IMR-90 (cell line): Measurements from ENCODE around the gene IP6K3. TPM values are rescaled to one million over a fixed set of nuclear protein-coding genes. Genes with fewer than 3 reads are reported as not detected.
A peak's percentile ranks its signal among the peaks of the same experiment; 100 is the strongest.

ENCODE experiments used
- ATAC-seq: fragments of 200-7000 bp; cut with Tn5 transposase; 2 replicates; pipeline ENCODE4 v1.9.1; 2020; ENCODE audit warnings: low read depth, mild to moderate bottlenecking, moderate library complexity
- BruUV-seq: library from RNA; stranded (reverse); fragments of 400-500 nt; replicated peaks from 2 replicates; lab custom pipeline; 2021; lab: Mats Ljungman, UMichigan
- CTCF ChIA-PET: fragments of 300-600 bp; formaldehyde crosslinking; extraction: SDS; loops from one replicate; lab custom pipeline; 2021; ENCODE audit warnings: antibody characterized with exemption; lab: Yijun Ruan, JAX
- POLR2A ChIA-PET: fragments of 300-600 bp; sonication (Branson Sonifier 250); formaldehyde crosslinking; loops from one replicate; lab custom pipeline; 2022; ENCODE audit warnings: antibody characterized with exemption; ENCODE audit not compliant: unreplicated experiment; lab: Charles Lee
- DNase-seq: peaks from one replicate; pipeline ENCODE4 v3.0.0; 2013
- H2AFZ ChIP-seq: replicated peaks from 2 replicates; pipeline ENCODE3; 2013; ENCODE audit warnings: low read length, mild to moderate bottlenecking; ENCODE audit not compliant: poor library complexity
- H2AK5ac ChIP-seq: 2 replicates; pipeline ENCODE4 v1.6.1; 2013; ENCODE audit warnings: low read depth, low read length, inconsistent platforms
- H2AK9ac ChIP-seq: replicated peaks from 2 replicates; pipeline ENCODE3; 2013; ENCODE audit warnings: mild to moderate bottlenecking, low read depth, low read length, moderate library complexity; ENCODE audit not compliant: poor library complexity
- H2BK120ac ChIP-seq: 2 replicates; pipeline ENCODE4 v1.6.1; 2013; ENCODE audit warnings: low read depth, low read length, inconsistent platforms
- H2BK15ac ChIP-seq: 3 replicates; pipeline ENCODE4 v1.6.1; 2013; ENCODE audit warnings: low read depth, low read length, inconsistent platforms
- H2BK20ac ChIP-seq: 2 replicates; pipeline ENCODE4 v1.6.1; 2013; ENCODE audit warnings: low read depth, mild to moderate bottlenecking, inconsistent platforms, low read length, moderate library complexity
- H2BK5ac ChIP-seq: 2 replicates; pipeline ENCODE4 v1.6.1; 2013; ENCODE audit warnings: mild to moderate bottlenecking, low read depth, low read length, inconsistent platforms; ENCODE audit not compliant: poor library complexity, severe bottlenecking
- H3K14ac ChIP-seq: replicated peaks from 2 replicates; pipeline ENCODE4 v1.6.1; 2013; ENCODE audit warnings: low read depth, low read length, inconsistent platforms
- H3K18ac ChIP-seq: 2 replicates; pipeline ENCODE4 v1.6.1; 2013; ENCODE audit warnings: low read depth, low read length, control low read depth
- H3K23ac ChIP-seq: 2 replicates; pipeline ENCODE4 v1.6.1; 2013; ENCODE audit warnings: low read depth, low read length, inconsistent platforms
- H3K27ac ChIP-seq: 2 replicates; pipeline ENCODE4 v1.5.1; 2013; ENCODE audit warnings: mild to moderate bottlenecking, control low read depth, low read length; ENCODE audit not compliant: insufficient read depth
- H3K27me3 ChIP-seq: 2 replicates; pipeline ENCODE4 v1.6.1; 2013; ENCODE audit warnings: low read length; ENCODE audit not compliant: control insufficient read depth, insufficient read depth
- H3K36me3 ChIP-seq: 2 replicates; pipeline ENCODE4 v1.6.1; 2013; ENCODE audit warnings: low read length, mixed read lengths; ENCODE audit not compliant: control insufficient read depth, insufficient read depth
- H3K4ac ChIP-seq: 2 replicates; pipeline ENCODE4 v1.6.1; 2013; ENCODE audit warnings: low read depth, low read length, inconsistent platforms
- H3K4me1 ChIP-seq: 2 replicates; pipeline ENCODE4 v1.6.1; 2013; ENCODE audit warnings: low read length, mixed read lengths; ENCODE audit not compliant: control insufficient read depth, insufficient read depth
- H3K4me2 ChIP-seq: 2 replicates; pipeline ENCODE4 v1.6.1; 2013; ENCODE audit warnings: low read depth, mild to moderate bottlenecking, control low read depth, low read length, moderate library complexity
- H3K4me3 ChIP-seq: 2 replicates; pipeline ENCODE4 v1.5.1; 2013; ENCODE audit warnings: low read depth, mild to moderate bottlenecking, control low read depth, low read length, moderate library complexity; ENCODE audit not compliant: insufficient read depth
- H3K56ac ChIP-seq: 2 replicates; pipeline ENCODE4 v1.6.1; 2013; ENCODE audit warnings: low read length, inconsistent platforms; ENCODE audit not compliant: insufficient read depth; ENCODE audit errors: extremely low read depth
- H3K79me1 ChIP-seq, 2 experiments: 2 replicates each; pipeline ENCODE4 v1.6.1; 2013; ENCODE audit warnings: low read length in 2 of 2, inconsistent platforms in 1 of 2, low read depth in 1 of 2
- H3K9ac ChIP-seq: 2 replicates; pipeline ENCODE4 v1.6.1; 2013; ENCODE audit warnings: low read depth, low read length, control low read depth
- H3K9me1 ChIP-seq: 2 replicates; pipeline ENCODE4 v1.6.1; 2013; ENCODE audit warnings: low read length, inconsistent platforms; ENCODE audit not compliant: insufficient read depth
- H3K9me3 ChIP-seq: 2 replicates; pipeline ENCODE4 v1.6.1; 2013; ENCODE audit warnings: low read length; ENCODE audit not compliant: control insufficient read depth, insufficient read depth
- H4K20me1 ChIP-seq: 2 replicates; pipeline ENCODE4 v1.6.1; 2013; ENCODE audit warnings: low read length, inconsistent platforms; ENCODE audit not compliant: insufficient read depth
- H4K5ac ChIP-seq: 2 replicates; pipeline ENCODE4 v1.6.1; 2013; ENCODE audit warnings: mild to moderate bottlenecking, low read depth, low read length, control low read depth
- H4K8ac ChIP-seq, 2 experiments: 2 replicates each; pipeline ENCODE4 v1.6.1; 2013; ENCODE audit warnings: low read depth in 2 of 2, low read length in 2 of 2, control low read depth in 1 of 2, inconsistent platforms in 1 of 2
- H4K91ac ChIP-seq: 2 replicates; pipeline ENCODE4 v1.6.1; 2013; ENCODE audit warnings: low read depth, low read length, inconsistent platforms; ENCODE audit not compliant: insufficient read depth
- BHLHE40 ChIP-seq: fragments of 150-350 bp; IDR thresholded peaks from 2 replicates; pipeline ENCODE4 v1.6.1; 2016; ENCODE audit warnings: mild to moderate bottlenecking, low read depth, low read length
- CHD1 ChIP-seq: IDR thresholded peaks from 2 replicates; pipeline ENCODE4 v1.6.1; 2012; ENCODE audit warnings: low read depth, low read length, improper control_type of control experiment
- MXI1 ChIP-seq: IDR thresholded peaks from 2 replicates; pipeline ENCODE4 v1.6.1; 2012; ENCODE audit warnings: low read depth, mild to moderate bottlenecking, low read length, moderate library complexity, borderline replicate concordance
- POLR2A ChIP-seq: IDR thresholded peaks from 2 replicates; pipeline ENCODE4 v1.6.1; 2012; ENCODE audit warnings: mild to moderate bottlenecking, low read depth, low read length
- RAD21 ChIP-seq: IDR thresholded peaks from 2 replicates; pipeline ENCODE4 v1.6.1; 2012; ENCODE audit warnings: low read length, improper control_type of control experiment
- RCOR1 ChIP-seq: IDR thresholded peaks from 2 replicates; pipeline ENCODE4 v1.6.1; 2012; ENCODE audit warnings: mild to moderate bottlenecking, low read length, improper control_type of control experiment; ENCODE audit not compliant: insufficient replicate concordance
- SMC3 ChIP-seq: fragments of 150-350 bp; IDR thresholded peaks from 2 replicates; pipeline ENCODE4 v1.6.1; 2016; ENCODE audit warnings: low read depth, mild to moderate bottlenecking, antibody characterized with exemption, low read length, moderate library complexity
- WGBS, 2 experiments: methylation state at CpG; one replicate each; pipeline versions ENCODE4 v1.1.5 to v1.1.7; 2013; ENCODE audit warnings: missing lambda C conversion rate in 2 of 2; ENCODE audit not compliant: insufficient read length in 1 of 2; ENCODE audit errors: extremely low coverage in 2 of 2; 5-methylcytosine and 5-hydroxymethylcytosine counted together
- dilution Hi-C: fragments of 300-500 bp; cut with HindIII; formaldehyde crosslinking; loops from one replicate; pipeline ENCODE4 v1.14.3; 2018; ENCODE audit warnings: low sequenced_read_pairs; ENCODE audit not compliant: unreplicated experiment
- in situ Hi-C: fragments of 300-500 bp; cut with MboI; formaldehyde crosslinking; loops from 3 replicates; pipeline ENCODE4 v1.14.3; 2019; ENCODE audit warnings: low sequenced_read_pairs, inconsistent platforms, mixed read lengths
- intact Hi-C: fragments of 100-400 bp; cut with micrococcal nuclease; formaldehyde crosslinking; loops from 2 replicates; pipeline ENCODE4 v1.10.0; 2022
- polyA plus RNA-seq, 3 experiments: library from polyadenylated mRNA; depleted of rRNA; stranded (reverse); fragments of >200 nt; gene quantifications; 2 replicates each; pipeline ENCODE4 v1.2.3, GENCODE V29; 2012; ENCODE audit warnings: low replicate concordance in 1 of 3
- total RNA-seq: library from RNA; depleted of rRNA; stranded (reverse); fragments of >200 nt; gene quantifications from 2 replicates; pipeline ENCODE4 v1.2.3, GENCODE V29; 2012
- TF ChIP-seq, protein P1 (sequence below): fragments of 150-350 bp; IDR thresholded peaks from 2 replicates; pipeline ENCODE4 v1.6.1; 2017; ENCODE audit warnings: mild to moderate bottlenecking, antibody characterized with exemption, low read length, low read depth
- TF ChIP-seq, protein P2 (sequence below): fragments of 150-350 bp; IDR thresholded peaks from 2 replicates; pipeline ENCODE4 v1.6.1; 2016; ENCODE audit warnings: low read depth, mild to moderate bottlenecking, low read length, moderate library complexity, borderline replicate concordance

The IP6K3 gene
- total and polyA plus RNA-seq, 2 of the 4 experiments (the other 2 are of a cell fraction), result 0.18 to 0.51 TPM

DNA sequence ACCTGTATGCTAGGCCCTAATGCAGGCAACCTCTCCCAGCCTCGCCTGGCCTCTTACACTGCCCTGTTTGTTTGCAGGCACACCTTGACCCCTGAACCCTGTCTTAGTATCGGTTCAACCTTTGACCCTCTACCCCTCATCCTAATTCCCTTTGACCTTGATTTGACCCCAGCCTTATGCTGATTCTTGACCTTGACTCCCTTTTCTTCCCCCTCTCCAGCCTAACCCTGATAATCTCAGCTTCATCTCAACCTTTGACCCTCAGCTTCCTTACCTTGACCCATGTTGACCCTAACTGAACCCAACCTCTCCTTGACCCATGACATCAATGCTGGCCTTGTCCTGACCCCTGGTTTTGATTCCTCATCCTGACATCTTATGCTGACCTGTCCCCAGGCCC lies 69.0 kb downstream of the IP6K3 start:
- no peak overlapping the region for H4K5ac ChIP-seq
- no peaks in the 10 kb centered on the region for H3K79me1 ChIP-seq
- peaks cover 20% of the 10 kb centered on the region for H3K4me1 ChIP-seq
- H3K4me2 ChIP-seq, result no peak overlapping the region
- no TSS peak for BruUV-seq
- no peak overlapping the region for H3K56ac ChIP-seq
- TF ChIP-seq, protein P1, sequence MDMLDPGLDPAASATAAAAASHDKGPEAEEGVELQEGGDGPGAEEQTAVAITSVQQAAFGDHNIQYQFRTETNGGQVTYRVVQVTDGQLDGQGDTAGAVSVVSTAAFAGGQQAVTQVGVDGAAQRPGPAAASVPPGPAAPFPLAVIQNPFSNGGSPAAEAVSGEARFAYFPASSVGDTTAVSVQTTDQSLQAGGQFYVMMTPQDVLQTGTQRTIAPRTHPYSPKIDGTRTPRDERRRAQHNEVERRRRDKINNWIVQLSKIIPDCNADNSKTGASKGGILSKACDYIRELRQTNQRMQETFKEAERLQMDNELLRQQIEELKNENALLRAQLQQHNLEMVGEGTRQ, result no peak
- TF ChIP-seq CHD1, result no peak
- TF ChIP-seq BHLHE40, result no peak
- TF ChIP-seq, protein P2, sequence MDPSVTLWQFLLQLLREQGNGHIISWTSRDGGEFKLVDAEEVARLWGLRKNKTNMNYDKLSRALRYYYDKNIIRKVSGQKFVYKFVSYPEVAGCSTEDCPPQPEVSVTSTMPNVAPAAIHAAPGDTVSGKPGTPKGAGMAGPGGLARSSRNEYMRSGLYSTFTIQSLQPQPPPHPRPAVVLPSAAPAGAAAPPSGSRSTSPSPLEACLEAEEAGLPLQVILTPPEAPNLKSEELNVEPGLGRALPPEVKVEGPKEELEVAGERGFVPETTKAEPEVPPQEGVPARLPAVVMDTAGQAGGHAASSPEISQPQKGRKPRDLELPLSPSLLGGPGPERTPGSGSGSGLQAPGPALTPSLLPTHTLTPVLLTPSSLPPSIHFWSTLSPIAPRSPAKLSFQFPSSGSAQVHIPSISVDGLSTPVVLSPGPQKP, result no peak
- TF ChIP-seq POLR2A, result no peak
- TF ChIP-seq MXI1, result no peak
- TF ChIP-seq RAD21, result no peak
- no peak for TF ChIP-seq RCOR1
- no peak for TF ChIP-seq SMC3
- 0 out of 3 replicates have a peak overlapping the region, but pooled peaks have one; percentile 6 for H2BK15ac ChIP-seq
- H3K9me1 ChIP-seq, result peaks cover 20% of the 10 kb centered on the region
- no peak overlapping the region for H2AK9ac ChIP-seq
- H3K27me3 ChIP-seq, result no peaks in the 10 kb centered on the region
- no peaks in the 10 kb centered on the region for H3K9me3 ChIP-seq
- peak overlapping the region in 1 of 2 experiments; percentile 40; a peak in 1 of 4 replicates for H4K8ac ChIP-seq
- H2BK5ac ChIP-seq, result no peak overlapping the region
- peak overlapping the region; percentile 14 for H2AFZ ChIP-seq
- WGBS, 2 experiments, result 100% methylated on average over 2 of the region's 2 CpGs; no CpG with 5 or more reads in 1 of the 2 experiments
- no peaks in the 10 kb centered on the region for H4K20me1 ChIP-seq
- intact Hi-C loops, result loop anchor here (10.0 kb wide), 1 partner anchor 223 kb away; the partner anchor contains the start of gene ZBTB9
- no peak overlapping the region for H3K14ac ChIP-seq
- no peak overlapping the region for H3K9ac ChIP-seq
- in situ Hi-C loops, result no loop called here
- CTCF ChIA-PET, result no interaction called here
- peak overlapping the region; percentile 69; the same call in 1 of the 2 replicates for H2AK5ac ChIP-seq
- peak overlapping the region; percentile 40; the same call in 1 of the 2 replicates for H2BK20ac ChIP-seq
- no peak overlapping the region for H3K23ac ChIP-seq
- no peak overlapping the region; the same call in 1 of the 2 replicates for H4K91ac ChIP-seq
- ATAC-seq (no peak), DNase-seq (no peak)
- dilution Hi-C loops, result no loop called here
- no peaks in the 10 kb centered on the region for H3K36me3 ChIP-seq
- no peak overlapping the region for H3K4me3 ChIP-seq
- no peak overlapping the region; the same call in 1 of the 2 replicates for H3K27ac ChIP-seq
- H2BK120ac ChIP-seq, result peak overlapping the region; percentile 30; the same call in 1 of the 2 replicates
- H3K4ac ChIP-seq, result peak overlapping the region; percentile 45
- POLR2A ChIA-PET, result no interaction called here
- H3K18ac ChIP-seq, result no peak overlapping the region
